Activated T-cell treated with anti-CD3 and anti-CD28 coated beads for 24 hours (primary cell): ENCODE data around the gene YOD1.

Experiments
- DNase-seq: peaks from one replicate; pipeline ENCODE4 v3.0.0-alpha.2; 2020; ENCODE audit warnings: low read depth

YOD1 gene

GRCh38 chr1:207072233-207072632 lies 21.2 kb upstream of the YOD1 start:
- no peak for DNase-seq

GRCh38 chr1:207071426-207071825 lies 20.4 kb upstream of the YOD1 start:
- DNase-seq = no peak

DNA sequence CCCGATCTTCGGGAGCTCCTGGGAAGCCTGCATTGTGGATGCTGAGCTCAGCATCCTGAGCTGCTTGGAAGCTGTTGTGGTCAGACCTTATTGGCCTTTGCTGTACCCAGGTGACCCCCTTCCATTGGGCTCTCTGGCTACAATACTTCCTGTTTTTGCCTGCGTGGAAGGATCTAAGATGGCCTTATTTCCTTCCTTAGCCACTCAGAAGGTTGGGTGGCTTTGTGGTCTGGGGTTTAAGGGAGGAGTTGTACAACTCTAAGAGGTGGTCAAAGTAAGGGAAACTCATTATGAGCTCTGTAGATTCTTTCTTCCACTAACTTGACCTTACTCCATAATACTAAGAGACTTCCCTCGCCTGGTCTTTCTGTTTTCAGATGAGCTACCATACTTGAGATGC lies 19.8 kb upstream of the YOD1 start:
- no peak for DNase-seq

GRCh38 chr1:207069858-207070506 lies 19.0 kb upstream of the YOD1 start:
- DNase-seq = no peak

DNA sequence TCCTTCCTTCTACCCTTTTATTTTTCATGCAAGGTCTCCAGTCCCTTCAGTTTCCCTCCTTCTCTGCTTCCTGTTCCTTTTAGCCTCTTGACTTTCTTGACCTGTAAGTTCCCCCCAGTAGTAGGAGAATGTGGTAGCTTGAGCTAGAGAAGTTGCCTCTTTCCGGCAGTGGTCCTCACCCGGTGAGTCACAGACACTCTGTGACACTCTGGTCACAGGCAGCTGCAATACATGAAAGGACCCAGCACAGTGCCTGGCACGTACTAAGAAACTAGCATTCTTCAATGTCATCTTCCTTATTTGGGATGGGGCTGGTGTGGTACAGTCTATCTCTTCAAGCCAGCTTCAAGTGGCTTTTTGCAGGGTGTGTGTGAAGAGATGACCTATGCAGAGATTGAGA lies 18.1 kb upstream of the YOD1 start:
- DNase-seq = no peak

- DNase-seq = no peak
Observed at GRCh38 chr1:207067665-207068064, 16.7 kb upstream of the YOD1 start.

DNA sequence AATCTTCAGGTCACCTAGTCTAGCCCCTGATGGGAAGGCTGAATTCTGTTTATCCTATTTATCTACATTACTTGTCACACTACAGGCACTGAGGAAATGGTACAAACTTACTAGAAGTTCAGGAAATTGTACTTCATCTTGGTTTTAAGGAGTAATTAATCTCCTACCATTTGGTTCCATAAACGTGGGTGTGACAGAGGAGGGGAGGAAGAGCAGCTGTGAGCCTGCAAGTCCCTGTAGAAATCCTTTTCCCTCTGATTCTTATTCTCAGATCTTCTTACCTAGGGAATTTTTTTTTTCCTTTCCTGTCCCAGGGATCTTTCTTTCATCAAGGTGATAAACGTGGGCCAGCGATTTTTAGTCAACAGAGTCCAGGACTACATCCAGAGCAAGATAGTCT lies 16.2 kb upstream of the YOD1 start:
- DNase-seq = no peak

- DNase-seq = no peak
Observed at GRCh38 chr1:207064561-207064960, 13.6 kb upstream of the YOD1 start.

GRCh38 chr1:207063014-207063413 lies 12.0 kb upstream of the YOD1 start:
- DNase-seq = no peak

- DNase-seq = no peak
Observed at GRCh38 chr1:207062058-207062457, 11.1 kb upstream of the YOD1 start.

DNA sequence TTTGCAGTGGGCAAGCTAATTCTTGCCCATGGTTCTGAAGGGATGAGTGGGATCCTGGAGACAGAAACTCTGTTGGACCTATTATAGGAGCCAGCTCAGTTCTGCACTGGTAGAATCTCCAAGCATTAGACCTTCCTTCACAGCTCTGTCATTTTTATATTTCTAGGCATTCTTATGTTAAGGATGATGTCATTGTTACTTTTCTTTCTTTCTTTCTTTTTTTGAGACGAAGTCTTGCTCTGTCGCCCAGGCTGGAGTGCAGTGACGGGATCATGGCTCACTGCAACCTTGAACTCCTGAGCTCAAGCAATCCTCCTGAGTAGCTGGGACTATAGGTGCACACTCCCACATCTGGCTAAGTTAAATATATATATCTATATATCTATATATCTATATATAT lies 9.6 kb upstream of the YOD1 start:
- DNase-seq = no peak

DNA sequence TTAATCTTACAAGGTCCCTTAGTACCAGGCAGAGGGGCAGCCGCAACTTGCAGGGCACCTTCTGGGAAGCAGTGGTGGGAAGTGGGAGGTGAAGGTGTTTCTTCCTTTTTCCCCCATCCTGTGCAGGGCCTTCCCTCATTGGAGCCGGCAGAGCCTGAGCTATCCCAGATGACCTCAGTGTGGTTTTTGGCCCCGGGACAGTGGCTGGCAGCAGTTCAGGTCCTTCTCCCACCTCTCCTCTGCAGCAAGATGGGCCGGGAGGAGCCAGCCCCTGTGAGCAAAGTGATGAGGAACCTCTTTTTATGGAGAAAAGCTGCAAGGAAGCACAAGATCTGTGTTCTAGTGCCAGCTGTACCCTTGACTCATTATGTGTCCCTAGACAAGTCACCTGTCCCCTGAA lies 8.9 kb upstream of the YOD1 start:
- DNase-seq = no peak

DNA sequence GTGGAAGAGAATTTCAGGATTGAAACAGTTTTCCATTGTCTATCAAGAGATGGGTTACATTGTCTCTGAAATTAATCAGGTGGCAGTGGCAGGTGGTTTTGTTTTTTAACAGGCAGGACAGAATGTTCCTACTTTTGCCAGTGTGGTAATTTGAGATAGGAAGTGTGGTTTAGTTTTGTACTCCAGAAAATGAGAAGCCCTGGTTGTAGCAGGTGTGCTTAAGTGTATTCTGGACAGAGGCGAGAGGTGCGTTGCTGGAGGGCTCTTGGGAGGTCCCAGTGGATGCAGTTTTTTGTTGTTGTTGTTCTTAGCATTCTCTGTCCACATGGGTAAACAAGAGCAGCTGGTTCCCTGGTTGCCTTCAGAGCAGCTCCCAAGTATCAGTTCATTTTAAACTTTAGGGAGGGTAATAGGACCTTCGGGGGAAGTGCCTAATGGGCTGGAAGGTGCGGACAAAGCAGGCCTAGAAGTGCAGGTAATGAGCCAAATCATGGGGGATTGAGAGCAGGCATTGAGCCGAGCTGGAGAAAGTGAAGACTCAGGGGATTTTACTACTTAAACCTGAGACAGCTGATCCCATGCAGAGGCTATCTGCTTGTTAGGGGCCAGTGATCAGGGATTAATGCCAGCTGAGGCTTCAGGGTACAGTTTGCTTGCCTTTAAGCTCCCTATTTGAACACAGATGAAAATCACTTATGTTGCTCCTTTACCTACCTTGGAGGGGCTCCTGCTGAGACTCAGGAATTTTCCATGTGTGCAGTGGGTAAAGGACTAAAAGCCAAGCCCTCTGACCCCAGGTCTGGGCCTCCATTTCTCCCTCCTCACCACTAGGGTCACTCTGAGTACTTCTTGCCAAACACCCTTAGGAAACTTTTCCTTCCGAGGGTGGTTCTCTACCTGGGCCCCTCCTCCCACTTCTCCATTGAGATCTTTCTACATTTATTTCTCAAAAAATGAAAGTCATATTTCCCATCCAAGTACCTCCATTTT lies 8.2 kb upstream of the YOD1 start:
- DNase-seq = no peak

DNA sequence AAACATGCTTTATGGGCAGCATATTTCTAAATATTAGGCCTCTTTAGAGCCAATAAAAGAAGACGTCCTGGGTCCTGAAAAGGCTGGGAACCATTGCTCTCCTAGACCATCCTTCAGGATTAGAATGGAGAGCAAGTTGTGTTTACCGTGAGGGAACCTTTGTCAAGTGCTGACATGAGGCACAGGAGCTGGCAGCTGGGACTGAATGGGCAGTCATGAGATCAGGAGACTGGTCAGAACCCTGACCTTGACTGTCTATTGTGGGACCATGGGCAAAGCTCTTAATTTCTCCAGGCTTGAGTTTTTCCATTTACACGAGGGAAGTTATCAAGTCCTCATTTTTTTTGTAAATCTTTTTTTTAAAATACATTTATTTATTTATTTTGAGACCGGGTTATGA lies 7.2 kb upstream of the YOD1 start:
- DNase-seq = no peak

GRCh38 chr1:207056673-207057072 lies 5.7 kb upstream of the YOD1 start:
- DNase-seq = no peak

DNA sequence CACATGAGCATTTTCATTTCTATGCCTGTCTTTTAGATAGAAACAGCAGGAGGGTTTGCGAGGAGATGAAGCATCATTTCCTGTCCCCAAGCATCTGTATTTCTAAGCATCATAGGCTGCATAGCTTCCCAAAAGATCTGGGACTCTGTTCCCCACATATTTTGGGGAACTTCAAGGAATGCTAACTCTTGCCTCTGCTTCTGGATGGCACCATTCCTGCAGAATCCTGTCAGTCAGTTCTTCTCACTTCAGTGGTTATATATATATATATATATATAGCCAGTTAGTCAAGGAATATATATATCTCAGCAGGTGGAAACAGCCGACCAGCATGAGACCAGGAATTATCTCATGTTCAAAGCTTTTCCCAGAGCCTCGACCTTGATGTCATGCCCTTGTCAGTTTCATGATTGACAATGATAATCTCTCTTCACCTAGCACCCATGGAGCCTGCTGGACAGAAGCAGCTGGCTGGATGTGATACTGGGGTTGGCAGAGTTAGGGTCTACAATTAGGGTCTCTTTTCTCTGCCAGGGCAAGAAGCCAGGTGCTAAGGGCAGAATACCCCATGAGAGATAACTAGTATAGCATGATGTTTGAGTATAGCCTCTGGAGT lies 4.5 kb upstream of the YOD1 start:
- no peak for DNase-seq

DNA sequence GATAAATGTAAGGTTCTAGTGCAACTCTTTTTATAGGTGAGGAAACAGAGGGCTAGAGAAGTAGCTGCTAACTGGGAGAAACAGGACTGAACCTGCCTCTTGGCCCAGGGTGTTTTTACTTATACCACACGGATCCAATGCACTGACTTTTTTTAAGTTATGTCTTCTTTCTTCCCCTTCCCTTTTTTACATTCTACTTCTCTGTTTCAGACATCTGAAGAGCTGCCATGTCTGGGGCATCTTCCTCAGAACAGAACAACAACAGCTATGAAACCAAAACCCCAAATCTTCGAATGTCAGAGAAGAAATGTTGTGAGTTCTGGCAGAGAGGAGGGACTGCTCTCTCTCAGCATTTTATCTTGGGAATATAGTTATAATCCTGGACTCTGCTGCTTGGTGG lies 3.5 kb upstream of the YOD1 start:
- no peak for DNase-seq

- DNase-seq = peak; percentile 89
Observed at GRCh38 chr1:207052911-207053769, 2.1 kb upstream of the YOD1 start, which contains the start of gene PFKFB2. PFKFB2 (plus strand) TSS chr1:207053275; CDS start chr1:207054718, 1,443 bp downstream.

DNA sequence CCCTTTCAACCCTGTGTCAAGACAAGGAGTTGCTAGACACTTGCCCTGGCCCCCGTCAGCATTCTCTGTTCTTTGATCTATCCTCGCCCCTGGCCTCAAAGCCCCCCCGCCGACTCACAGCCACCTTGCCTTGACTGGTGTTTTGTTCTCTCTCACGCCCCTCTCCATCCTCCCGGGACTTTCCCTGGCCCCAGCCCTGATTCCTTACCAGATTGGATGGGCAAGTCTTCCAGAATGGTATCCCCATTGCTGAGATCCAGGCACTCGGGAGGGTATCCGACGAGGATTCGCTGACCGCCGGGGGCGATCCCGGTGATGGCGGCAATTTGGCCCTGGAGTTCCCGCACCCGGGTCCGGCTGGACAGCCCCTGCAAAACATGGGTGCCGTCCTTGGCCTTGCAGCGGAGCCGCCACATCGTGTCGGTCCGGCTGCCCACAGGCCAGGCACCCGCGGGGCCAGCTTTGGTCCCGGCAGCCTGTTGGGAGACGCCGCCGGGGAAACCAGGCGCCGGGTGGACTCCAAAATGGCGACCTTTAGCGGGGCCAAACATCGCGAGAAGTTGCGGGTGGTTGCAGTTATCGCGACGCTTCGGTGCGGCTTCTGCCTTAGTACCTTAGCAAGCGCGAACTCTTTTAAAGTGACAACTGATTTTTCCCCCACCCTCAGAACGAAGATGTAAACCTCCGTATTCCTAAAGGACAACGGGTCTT lies 373 bp downstream of the YOD1 start:
- DNase-seq = peak; percentile 84

DNA sequence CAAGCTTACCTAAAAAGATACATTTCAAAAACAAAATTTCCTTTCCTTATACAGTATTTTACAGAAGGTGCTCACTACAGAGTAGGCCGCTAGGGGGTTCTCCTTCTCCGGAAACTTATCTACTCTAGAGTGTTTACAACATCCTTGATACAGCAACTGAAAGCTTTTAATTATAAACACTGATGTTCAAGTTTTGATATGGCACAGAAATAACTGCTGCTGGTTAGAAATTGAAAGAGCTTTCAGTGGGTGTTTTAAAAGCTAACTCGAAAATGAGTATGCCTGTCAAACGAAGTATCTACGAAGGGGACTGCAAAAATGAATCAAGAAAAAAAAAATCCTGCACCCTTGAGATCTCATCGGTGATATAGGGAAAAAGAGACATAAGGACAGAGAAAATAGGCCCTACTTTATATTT lies 1.0 kb downstream of the YOD1 start:
- DNase-seq = peak; percentile 32

- DNase-seq = no peak
Observed at GRCh38 chr1:207049514-207049913, 1.5 kb downstream of the YOD1 start.
